Stimulated activated CD8-positive, alpha-beta memory T cell treated with anti-CD3 and anti-CD28 coated beads, Interleukin-15, amount 100 ng/mL, for 4 hours (primary cell): Measurements from ENCODE around the gene ACSM6.
"Not testable (repeated sequence)": the region's sequence is repeated elsewhere in the genome, so short reads cannot be mapped to it uniquely, and the experiment has no call there.

Experiments
- DNase-seq, 2 donors: peaks; one replicate each; pipeline ENCODE4 v3.0.0-alpha.2; 2020; ENCODE audit warnings: low read depth in 2 of 2

ACSM6 gene

DNA sequence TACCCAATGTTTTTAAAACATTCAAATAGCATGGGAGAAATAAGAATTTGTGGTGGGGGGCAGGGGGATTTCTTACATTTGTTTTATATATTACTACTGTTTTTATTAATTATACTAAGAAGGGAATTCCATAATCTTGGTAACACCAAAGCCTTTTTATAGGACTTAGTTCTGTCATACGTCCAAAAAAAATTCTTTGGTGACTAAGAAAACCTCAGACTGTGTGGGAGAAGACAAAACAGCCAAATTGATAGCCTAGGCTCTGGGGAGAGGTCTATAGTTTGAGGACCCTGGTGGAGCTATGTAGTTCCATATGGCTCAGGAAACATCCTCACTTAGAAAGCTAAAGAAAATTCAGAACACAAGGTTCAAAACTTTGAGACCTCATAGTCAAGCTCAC, 23.4 kb downstream of the ACSM6 start:
- DNase-seq, result no peak

DNA sequence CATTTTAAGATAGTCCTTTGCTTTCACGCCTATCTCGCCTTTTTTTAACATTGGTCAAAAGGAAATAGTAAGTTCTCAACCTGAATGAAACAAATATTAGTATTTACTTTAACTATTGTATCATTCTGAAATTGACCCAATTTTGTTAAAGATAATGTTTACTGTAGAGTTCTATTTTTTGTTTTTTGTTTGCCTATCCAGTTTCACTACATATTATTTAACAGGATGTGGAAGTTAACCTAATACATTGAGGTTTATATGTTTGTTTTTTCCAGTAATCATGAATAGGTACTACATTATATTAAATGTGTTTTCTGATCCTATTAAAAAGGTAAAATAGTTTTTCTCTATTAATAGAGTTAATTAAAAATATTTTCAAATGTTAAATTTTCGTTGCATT, 26.5 kb downstream of the ACSM6 start:
- DNase-seq, result no peak

DNA sequence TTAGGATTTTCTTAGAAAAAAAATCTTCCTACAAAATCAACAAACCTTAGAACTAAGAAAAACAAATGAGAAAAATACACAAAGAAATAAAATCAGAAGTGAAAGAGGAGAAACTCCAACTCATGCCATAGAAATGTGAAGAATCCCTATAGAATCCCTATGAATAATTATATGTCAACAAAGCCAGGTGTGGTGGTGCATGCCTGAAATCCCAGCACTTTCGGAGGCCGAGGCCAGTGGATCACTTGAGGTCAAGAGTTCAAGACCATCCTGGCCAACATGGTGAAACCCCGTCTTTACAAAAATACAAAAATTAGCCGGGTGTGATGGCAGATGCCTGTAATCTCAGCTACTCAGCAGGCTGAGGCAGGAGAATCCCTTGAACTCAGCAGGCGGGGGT, 27.1 kb downstream of the ACSM6 start:
- no peak for DNase-seq

DNA sequence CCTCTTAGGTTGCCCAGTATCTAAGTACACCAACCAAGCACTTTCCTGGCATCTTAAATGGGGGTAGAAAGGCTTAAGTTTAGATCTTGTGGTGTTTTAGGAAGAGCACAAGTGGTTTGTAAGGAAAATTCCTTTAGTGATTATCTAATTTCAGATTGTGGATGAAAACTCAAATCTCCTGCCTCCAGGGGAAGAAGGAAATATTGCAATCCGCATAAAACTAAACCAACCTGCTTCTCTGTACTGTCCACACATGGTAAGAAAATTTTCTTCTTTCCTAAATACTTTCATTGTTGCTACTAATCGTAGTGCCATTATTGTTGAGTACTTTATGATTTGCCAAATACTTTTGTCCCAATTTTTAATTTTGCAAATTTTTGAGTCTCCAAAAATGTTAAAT, 31.1 kb downstream of the ACSM6 start:
- no peak for DNase-seq

DNA sequence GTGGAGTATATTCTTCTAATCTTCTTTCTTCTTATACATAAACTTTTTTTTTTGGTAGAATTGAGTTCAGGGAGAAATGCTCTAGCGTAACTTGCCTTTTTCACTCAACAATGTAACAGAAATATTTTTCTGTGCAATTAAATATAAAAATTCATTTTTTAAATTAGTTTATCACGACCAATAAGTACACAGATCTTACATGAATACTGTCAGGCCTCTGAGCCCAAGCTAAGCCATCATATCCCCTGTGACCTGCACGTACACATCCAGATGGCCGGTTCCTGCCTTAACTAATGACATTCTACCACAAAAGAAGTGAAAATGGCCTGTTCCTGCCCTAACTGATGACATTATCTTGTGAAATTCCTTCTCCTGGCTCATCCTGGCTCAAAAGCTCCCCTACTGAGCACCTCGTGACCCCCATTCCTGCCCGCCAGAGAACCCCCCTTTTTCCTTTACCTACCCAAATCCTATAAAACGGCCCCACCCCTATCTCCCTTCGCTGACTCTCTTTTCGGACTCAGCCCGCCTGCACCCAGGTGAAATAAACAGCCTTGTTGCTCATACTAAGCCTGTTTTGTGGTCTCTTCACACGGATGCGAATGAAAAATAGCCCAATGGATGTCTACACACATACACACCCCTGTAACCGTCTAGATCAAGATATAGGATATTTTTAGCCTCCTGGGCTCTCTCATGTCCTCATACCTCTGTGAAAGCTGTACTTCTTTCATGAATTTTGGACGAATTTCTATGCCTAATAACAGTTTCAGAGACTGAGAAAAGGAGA, 35.1 kb downstream of the ACSM6 start:
- DNase-seq, result not testable (repeated sequence)

- DNase-seq, result no peak
Measured at GRCh38 chr10:95229724-95230627, 35.9 kb downstream of the ACSM6 start.

DNA sequence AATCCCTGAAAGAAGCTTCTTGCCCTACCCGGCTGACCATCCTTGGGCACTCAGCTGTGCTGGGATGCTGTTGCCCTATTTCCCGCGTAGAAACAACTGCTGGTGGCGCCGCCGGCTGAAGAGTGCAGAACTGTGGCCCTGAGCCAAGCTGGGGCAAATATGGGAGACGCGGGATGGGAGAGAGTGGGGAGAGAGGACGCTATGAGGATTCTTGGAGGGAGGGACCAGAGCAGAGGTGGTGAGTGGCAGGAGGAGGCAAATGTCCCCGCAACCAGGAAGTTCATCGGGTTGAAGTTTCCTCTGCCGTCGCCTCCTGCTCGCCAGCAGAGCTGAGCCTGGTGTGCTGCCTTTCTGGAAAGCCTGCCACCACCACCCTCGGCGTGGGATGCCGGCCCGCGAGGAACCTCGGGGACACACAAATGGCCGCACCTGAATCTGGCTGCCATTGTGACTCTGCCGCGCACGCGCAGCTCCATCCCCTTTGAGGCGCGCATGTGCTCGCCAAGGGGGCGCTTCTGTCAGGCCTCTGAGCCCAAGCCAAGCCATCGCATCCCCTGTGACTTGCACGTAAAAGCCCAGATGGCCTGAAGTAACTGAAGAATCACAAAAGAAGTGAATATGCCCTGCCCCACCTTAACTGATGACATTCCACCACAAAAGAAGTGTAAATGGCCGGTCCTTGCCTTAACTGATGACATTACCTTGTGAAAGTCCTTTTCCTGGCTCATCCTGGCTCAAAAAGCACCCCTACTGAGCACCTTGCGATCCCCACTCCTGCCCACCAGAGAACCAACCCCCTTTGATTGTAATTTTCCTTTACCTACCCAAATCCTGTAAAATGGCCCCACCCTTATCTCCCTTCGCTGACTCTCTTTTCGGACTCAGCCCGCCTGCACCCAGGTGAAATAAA, 36.9 kb downstream of the ACSM6 start:
- DNase-seq, result peak; percentile 19 to 29

DNA sequence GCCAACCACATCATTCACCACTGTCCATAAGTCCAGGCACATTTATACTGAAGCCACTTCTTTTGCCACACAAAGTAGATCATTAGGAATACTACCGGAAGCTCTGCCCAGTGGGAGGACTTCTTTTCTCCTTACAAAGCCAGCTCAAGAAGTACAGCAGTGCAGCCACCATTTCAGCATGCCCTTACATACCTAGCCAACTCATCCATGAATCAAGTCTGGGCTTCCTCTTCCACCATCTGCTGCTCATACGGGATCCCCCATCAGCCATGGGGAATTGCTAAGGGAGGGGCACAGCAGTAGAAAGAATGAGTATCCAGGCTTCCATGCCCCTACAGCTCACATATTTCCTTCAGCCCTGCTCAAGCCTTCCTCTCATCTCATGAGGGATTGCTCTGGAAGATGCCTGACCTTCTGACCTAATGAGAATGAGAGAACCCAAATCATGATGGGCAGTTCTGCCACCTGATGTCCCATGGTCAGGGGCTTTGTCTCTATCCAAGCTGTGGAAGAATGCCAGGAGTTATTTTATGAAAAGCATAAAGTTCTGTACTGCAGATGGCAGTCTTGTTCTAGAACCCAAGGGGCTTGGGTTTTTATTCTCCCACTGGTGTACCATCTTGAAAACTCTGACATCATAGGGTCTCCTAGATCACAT, 39.5 kb downstream of the ACSM6 start:
- no peak for DNase-seq

GRCh38 chr10:95234951-95235350, 40.9 kb downstream of the ACSM6 start:
- no peak for DNase-seq

GRCh38 chr10:95235676-95236067, 41.6 kb downstream of the ACSM6 start:
- no peak for DNase-seq

GRCh38 chr10:95236068-95236903, 42.2 kb downstream of the ACSM6 start:
- DNase-seq, result no peak

DNA sequence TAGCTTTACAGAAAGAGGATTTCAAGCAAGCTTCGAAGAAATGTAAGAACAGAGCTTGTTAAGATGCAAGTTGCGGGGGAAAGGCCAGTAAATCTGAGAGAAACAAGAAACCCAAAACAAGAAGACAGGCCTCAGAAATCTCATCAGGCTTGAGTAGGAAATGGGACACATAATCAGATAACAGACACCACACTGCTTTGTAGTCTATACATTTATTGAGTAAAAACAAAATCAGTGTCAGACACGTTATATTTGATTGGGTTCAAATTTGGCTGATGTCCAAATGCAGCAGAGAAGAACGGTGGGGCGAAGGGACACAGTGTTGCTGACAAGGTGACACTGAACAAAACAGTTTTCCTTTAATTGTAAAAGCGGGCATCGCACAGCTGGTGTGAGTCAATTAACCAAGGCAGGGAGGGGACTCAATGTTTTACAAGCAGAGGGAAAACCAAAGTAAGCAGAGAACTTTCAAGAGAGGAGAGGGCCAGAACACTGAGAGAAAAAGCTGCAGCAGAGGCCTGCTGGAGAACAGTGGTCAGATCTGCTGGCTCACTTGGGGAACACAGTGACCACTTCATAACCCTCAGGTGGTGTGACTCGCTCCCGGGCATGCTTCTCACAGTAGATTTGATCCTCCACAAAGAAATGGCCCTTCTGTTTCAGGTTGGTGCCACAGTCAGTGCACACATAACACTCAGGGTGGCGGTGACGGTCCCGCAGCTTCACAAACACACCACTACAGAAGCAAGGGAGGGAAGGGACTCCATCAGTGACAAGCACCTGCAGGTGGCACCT, 43.5 kb downstream of the ACSM6 start:
- DNase-seq, result no peak

GRCh38 chr10:95240096-95240495, 46.1 kb downstream of the ACSM6 start:
- not testable (repeated sequence) for DNase-seq

DNA sequence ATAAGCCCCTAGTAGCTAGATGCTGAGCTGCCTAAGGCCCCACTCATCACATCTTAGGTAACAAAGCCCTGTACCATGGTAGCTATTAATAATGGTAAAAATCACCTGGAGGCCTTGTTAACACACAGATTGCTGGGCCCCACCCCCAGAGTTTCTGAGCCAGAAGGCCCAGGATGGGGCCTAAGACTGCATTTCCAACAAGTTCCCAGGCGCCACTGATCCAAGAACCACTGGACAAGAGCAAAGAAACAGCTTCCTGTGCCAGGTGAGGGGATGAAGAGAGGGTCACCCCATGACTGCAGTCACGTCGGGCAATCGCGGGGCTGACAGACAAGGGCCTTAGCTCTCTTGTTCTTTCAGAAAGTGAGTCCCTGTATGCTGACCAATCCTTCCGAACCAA, 46.8 kb downstream of the ACSM6 start:
- no peak for DNase-seq

- no peak for DNase-seq
Measured at GRCh38 chr10:95241533-95241932, 47.5 kb downstream of the ACSM6 start.

GRCh38 chr10:95242581-95243317, 48.7 kb downstream of the ACSM6 start:
- no peak for DNase-seq

DNA sequence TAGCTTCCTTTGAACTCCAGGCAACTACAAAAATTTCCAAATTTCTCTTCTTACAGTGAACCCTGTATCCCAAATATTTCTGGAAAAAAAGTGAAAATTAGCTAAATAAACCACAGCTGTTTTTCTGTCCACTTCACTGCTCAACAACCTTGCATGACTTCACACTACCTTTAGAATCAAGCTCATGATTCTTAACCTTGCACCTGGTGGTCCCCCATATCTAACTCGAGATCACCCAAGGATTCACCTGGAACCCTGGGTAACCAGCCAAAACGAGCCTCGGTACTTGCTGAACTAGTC, 49.2 kb downstream of the ACSM6 start:
- DNase-seq, result no peak

DNA sequence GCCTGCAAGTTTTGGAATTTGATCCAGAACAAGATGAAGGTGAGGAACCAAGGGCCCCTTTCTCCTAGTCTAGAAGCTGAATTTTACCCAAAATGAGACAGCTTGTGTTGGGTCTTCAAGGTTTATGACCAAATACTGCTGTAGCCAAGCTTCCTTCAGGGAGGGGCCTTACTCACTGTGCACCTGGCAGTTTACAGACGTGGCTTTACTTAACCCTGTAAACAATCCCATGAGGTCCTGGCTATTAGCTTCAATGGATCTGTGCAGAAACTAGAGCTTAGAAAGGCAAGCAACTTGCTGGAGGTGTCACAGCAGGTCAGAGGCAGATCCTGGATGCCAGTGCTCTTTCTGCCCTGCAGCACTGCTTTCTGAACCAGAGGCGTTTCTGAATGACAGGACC, 50.1 kb downstream of the ACSM6 start:
- no peak for DNase-seq

- no peak for DNase-seq
Measured at GRCh38 chr10:95245425-95246055, 51.5 kb downstream of the ACSM6 start.
